GM12874 (cell line): ENCODE data around the gene RAP1GDS1.

ENCODE experiments used
- CTCF ChIP-seq: IDR thresholded peaks from 2 replicates; pipeline ENCODE4 v1.5.1; 2011; ENCODE audit warnings: low read depth, mild to moderate bottlenecking, control low read depth, low read length, moderate library complexity; ENCODE audit not compliant: insufficient read depth

Gene RAP1GDS1

DNA sequence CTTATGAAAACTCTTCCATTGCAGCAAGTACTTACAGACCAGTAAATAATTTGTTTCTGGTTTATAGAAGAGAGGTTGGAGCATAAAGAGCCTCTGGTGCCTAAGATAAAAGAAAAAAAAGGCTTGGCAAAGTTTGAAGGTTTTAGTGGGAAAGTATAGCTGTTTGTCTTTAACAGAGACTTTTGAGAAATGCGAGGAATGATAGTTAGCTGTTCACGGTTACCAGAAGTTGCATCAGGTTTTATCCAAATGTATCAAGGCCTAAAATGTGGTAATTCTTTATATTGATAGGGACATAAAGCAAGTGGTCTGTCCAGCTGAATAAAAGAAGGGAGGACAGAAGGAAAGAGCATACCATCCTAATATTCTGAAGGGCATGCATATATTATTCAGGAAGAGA is 29.3 kb downstream of the RAP1GDS1 start:
- no peak for TF ChIP-seq CTCF

DNA sequence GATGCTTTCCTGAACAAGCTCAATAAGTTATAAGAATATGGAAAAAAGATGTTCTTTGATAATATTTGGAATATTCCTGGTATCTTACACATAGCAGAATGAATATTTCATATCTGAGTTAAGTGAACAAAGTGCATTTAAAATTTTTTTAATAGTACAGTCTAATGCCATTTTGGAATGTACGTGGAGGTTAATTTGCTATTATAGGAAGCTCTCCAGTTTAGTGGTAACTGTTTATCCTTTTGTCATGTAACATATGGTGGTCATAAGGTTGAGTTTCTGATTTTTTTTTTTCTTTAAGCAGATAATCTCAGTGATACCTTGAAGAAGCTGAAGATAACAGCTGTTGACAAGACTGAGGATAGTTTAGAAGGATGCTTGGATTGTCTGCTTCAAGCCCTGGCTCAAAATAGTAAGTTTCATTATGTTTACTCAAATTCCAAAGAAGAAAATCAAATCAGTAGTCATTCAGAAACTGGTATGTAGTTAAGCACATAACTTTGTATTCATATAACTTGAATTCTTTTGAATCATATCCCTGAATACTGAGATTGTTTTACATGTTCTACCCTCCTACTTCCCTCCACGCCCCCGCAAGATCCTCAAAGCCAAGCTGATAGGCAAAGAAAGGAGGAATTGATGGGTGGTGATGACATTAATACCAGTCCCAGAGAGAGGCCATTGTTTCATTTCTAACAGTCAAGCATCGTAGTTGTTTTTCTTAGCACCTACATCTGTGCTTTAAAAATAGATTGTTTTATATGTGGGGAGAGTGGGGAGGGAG is 32.1 kb downstream of the RAP1GDS1 start:
- TF ChIP-seq CTCF: no peak

DNA sequence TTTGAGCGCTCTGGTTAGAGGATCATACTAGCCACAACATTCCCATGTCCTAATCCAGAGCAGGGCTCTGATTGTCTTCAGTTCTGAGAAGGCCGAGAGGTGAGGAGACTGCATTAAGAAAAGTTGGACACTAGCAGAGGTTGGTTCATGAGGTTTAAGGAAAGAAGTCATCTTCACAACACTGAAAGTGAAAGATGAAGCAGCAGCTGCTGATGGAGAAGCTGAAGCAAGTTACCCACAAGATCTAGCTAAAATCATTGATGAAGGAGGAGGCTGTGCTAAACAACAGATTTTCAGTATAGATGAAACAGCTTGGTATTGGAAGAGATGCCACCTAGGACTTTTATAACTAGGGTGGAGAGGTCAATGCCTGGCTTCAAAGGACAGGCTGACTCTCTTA is 36.8 kb downstream of the RAP1GDS1 start:
- no peak for TF ChIP-seq CTCF

DNA sequence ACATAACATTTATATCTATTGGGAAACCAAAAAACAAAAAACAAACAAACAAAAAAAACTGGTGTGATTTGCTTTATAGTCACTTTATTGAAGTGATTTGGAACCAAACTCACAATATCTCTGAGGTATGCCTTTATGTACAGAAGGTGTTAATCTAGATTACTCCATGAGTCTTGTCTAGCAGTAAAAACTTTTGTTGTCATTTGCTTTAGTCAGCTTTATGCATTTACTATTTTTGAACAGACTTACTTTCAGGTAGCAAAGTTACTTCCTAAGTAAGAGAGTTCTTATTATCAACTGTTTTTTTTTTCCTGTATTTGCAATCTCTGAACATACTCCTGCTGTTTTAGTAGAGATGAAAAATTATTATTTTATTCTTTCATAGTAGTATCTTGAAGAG is 39.5 kb downstream of the RAP1GDS1 start:
- no peak for TF ChIP-seq CTCF

DNA sequence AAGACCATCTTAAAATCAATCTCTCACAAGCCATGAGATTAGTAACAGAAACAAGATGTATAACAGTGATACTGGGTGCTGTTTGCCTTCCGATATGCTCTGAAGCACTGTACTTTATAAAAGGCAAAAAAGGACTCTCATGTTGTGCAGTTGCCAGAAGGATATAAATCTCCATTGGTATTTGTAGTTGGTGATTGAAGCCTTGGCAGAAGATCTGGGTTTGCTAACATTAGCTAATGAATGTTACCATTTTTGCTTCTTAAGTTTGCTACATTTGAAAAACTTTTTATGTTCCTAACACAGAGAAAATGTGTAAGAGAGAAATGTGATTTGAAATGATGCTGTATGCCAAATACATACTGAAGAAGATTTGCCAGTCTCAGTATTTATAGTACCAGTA is 44.4 kb downstream of the RAP1GDS1 start:
- TF ChIP-seq CTCF: no peak

- TF ChIP-seq CTCF: no peak
Observed at GRCh38 chr4:98310867-98311266, 49.7 kb downstream of the RAP1GDS1 start.

- TF ChIP-seq CTCF: no peak
Observed at GRCh38 chr4:98311656-98312055, 50.5 kb downstream of the RAP1GDS1 start.
